Putamen (tissue), 1 donor: ENCODE results near the gene RASL11A.
"Not testable (repeated sequence)": the region's sequence is repeated elsewhere in the genome, so short reads cannot be mapped to it uniquely, and the experiment has no call there.

Source experiments
- DNase-seq: peaks from one replicate; pipeline ENCODE4 v3.0.0-alpha.2; 2016; ENCODE audit warnings: low spot score

Gene RASL11A, protein sequence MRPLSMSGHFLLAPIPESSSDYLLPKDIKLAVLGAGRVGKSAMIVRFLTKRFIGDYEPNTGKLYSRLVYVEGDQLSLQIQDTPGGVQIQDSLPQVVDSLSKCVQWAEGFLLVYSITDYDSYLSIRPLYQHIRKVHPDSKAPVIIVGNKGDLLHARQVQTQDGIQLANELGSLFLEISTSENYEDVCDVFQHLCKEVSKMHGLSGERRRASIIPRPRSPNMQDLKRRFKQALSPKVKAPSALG

DNA sequence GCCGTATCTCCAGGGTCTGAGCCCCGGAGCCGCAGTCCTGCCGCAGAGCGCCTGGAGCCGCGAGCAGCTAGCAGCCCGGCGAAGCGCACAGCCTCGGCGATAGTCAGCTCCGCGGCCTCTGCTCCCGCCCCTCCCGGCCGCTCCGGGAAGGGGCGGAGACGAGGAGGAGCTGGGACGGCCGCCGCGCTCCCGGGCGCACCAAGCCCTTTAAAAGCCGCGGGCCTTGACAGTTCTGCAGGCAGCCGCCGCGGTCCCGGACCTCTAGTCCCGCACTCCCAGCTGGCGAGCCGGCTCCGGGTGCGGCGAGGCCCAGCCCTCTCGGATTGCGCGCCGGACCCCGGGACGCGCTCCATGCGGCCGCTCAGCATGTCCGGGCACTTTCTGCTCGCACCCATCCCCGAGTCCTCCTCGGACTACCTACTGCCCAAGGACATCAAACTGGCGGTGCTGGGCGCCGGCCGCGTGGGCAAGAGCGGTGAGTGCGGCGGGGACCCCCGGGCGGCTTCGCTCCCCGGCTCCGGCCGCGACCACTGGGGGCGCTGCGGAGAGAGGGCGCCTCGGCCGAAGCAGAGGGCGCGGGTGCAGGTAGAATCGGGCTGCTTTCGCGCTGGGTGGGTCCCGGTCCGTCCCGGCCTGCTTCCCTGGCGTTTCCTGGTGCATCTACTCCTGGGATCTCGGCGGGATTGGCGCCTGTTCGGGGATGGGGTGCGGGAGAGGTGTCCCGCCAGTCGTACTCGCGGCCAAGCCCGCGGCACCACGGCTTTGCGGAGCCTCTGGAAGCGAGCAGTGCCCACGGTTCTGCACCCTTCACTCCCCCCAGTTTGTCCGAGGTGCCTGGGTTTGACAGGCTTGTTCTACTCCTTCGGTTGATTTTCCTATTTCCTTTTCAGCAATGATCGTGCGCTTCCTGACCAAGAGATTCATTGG lies at the start of gene RASL11A:
TSS of gene RASL11A (plus strand) at position 237 of the 927 bp plus-strand sequence. CDS start at position 352, 115 bp downstream.
- peak; percentile 88 for DNase-seq

DNA sequence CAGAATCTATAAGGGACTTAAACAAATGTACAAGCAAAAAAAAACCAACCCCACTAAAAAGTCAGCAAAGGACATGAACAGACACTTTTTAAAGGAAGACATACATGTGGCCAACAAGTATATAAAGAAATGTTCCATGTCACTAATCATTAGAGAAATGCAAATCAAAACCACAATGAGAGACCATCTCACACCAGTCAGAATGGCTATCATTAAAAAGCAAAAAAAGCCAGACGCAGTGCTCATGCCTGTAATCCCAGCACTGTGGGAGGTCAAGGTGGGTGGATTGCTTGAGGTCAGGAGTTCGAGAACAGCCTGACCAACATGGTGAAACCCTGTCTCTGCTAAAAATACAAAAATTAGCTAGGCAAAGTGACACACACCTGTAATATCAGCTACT lies 48.5 kb upstream of the RASL11A start:
- DNase-seq: not testable (repeated sequence)

DNA sequence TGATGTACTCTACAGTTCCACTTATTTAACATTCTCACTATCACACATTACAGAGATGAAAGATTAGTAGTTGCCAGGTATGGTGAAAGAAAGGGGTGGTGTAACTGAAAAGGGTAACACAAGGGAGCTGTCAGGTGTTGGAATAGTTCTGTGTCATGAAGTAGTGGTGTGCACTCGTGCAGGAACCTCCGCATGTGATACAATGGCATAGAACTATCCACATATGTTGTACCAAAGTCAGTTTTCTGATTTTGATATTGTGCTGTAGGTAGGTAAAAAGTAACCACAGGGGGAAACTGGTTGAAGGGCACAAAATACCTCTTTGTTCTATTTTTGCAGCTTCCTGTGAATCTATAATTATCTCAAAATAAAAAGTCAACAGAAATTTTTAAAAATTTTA lies 43.6 kb upstream of the RASL11A start:
- no peak for DNase-seq

DNA sequence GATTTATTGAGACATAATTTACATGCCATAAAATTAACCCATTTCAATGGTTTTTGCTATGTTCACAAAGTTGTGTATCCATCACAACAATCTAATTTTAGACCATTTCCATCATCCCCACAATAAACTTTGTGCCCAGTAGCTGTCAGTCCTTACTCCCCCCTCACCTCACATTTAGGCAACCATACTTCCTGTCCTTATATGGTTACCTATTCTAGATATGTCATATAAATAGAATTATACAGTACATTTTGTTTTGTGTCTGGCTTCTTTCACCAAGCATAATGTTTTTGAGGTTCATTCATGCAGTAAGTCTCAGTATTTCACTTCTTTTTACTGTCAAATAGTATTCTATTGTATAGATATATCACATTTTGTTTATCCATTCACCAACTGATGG lies 42.5 kb upstream of the RASL11A start:
- DNase-seq: no peak

DNA sequence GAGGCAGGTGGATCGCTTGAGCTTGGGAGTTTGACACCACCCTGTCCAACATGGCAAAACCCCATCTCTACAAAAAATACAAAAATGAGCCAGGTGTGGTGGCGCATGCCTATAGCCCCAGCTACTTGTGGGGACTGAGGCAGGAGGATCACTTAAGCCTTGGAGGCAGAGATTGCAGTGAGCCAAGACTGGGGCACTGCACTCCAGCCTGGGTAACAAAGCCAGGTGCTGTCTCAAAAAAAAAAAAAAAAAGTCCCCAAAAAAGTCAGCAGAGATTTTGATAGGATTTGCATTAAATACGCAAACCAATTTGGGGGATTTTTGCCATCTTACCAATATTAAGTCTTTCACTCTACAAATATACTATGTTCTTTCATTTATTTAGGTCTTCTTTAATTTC lies 41.0 kb upstream of the RASL11A start:
- no peak for DNase-seq

DNA sequence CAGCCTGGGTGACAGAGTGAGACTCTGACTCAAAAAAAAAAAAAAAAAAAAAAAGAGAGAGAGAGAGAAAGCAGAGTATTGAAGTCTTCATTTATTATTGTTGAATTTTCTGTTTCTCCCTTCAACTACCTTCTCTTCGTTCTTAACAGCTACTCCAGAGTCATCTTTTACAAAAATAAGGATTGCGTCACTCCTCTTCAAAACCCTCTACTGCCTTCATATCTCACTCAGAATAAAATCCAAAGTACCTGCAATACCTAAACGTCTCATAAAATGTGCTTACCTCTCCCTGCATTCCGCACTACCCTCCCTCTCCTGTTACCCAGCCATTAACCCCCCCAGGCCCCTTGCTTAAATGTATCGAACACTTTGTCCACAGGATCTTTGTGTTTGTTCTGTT lies 36.7 kb upstream of the RASL11A start:
- DNase-seq: no peak

DNA sequence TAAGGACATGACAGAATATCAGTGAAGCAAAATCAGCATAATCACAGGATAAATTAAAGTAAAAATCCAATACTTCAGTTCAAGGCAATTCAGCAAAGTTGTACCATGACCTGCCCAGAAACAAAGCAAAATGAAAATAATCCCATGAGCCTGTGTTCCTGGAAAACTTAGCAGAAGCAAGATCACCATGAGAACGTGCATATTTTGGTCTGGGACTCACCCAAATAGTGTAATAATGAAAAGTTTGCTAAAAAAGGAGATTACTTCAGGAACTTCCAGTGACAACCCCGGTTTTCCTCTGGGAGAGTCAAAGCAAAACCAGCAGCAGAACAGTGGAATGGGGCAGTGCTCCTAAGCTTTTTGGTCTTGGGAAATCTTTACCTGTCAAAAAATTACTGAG lies 34.2 kb upstream of the RASL11A start:
- DNase-seq: no peak

DNA sequence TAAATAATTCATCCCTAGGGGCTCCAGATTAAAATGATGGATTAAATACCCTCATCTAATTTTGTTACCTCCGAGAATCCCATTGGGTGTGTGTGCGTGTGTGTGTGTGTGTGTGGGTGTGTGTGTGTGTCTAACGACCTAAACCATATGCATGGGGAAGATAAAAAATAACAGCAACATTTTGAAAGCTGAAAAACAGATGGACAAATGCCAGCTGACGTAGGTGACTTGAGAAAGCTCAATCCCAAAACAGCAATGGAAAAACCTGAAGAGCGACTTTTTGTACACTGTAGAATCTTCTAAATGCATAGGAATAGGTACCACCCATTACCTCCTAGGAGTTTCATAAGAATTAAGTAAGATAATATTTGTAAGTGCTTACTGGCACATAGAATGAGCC lies 27.9 kb upstream of the RASL11A start:
- DNase-seq: no peak

DNA sequence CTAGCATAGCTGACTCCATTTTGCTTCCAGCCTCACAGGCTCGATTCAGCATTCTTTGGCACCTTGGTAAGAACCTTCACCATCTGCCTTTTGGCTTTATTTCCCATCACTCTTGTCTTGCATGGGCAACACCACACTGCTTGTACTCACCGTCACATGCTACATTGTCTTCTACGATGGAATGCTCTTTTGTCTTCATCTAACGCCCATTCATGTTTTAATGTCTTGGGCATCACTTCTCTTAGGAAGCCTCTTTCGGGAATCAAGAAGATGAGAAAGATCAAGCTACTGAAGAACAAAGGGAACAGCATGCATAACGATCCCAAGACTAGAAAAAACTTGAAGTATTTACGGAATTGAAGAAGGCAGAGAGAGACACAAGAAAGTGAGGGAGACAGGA lies 25.0 kb upstream of the RASL11A start:
- no peak for DNase-seq

DNA sequence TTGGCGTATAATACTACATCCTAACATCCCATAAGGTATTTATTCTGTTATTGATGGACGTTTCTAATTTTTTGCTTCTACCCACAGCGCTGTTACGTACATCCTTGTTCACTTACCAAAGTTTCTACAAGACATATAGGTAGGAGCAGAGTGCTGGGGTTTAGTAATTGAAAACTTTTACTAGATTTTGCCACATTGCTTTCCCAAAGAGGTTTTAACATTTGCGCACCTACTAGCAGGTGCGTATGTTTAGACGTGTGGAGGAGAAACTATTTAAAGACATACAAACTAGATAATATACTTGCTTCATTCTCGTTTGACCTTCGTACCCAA lies 19.8 kb upstream of the RASL11A start:
- no peak for DNase-seq

DNA sequence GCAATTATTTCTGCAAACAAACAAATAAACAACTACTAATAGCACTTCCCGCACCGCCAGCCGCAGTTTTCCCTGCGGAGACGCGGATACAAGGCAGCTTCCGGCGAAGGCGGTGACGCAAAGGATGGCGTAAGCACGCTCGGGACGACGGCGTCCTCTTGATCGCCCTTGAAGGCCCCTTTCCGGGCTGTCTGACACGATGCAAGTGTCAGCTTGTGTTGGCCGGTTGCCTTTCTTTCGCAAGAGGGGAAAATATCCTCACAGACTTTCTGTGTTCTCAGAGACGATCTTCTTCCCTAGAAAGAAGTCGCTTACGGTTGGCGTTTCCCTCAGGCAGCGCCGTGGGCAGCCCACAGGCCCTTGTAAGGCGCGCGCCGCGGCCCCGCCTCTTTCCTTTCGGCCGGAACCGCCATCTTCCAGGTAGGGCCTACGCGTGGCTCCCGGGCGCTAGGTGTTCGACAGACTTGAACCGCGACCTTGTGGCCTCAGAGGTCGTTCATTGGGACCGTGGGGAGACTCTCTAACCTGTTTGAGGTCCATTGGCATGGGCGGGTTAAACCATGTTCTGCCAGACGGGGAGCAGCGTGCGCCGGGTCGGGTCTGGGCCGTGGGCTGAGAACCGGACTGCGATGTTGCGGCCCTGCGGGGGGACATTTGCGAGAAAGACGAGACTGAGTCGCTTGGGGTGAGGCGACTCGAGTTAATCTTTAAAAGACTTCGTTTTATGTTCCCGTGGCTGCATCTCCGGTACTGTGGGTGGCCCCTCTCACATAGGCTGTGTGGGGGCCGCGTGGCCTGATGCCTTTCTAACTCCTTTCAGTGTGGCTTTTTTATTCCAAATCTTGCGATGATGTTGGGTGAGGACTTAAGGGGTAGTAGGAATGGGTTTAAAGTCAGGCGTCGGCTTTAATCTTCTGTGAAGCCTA lies 19.2 kb upstream of the RASL11A start, which contains the start of gene RPL21:
TSS of gene RPL21 (plus strand) at position 393 of the 926 bp plus-strand sequence. CDS start 2,219 bp downstream, outside the sequence.
- DNase-seq: peak; percentile 97

DNA sequence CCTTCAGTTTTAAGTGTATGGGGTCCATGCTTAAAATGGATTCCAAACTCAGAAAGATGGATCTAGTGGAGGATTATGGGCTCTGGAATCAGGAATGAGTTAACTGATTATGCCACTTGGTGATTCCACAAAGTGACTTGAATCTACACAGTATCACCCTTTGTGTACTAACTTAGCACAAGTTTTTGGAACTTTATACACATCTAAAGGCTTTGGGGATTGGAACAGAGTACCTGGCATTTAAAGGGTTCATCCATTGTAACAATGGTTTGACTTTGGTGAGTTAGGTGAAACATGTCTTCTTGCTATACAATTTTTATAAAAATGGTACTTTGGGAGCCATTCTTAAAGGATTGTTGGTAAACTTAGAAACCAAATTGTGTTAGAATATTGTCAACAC lies 18.2 kb upstream of the RASL11A start:
- no peak for DNase-seq

DNA sequence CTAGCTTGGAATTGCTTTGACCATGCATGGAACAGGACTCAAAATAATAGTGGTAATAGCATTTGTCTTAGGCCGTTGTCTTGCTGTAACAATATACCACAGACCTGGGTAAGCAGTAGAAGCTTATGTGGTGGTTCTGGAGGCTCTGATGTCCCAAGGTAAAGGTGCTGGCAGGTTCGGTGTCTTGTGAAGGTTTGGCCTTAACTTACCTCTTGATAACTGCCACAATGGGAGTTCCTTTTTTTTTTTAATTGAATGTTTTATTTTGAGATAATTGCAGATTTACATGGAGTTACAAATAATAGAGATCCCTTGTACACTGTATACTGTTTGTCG lies 13.4 kb upstream of the RASL11A start:
- DNase-seq: no peak

DNA sequence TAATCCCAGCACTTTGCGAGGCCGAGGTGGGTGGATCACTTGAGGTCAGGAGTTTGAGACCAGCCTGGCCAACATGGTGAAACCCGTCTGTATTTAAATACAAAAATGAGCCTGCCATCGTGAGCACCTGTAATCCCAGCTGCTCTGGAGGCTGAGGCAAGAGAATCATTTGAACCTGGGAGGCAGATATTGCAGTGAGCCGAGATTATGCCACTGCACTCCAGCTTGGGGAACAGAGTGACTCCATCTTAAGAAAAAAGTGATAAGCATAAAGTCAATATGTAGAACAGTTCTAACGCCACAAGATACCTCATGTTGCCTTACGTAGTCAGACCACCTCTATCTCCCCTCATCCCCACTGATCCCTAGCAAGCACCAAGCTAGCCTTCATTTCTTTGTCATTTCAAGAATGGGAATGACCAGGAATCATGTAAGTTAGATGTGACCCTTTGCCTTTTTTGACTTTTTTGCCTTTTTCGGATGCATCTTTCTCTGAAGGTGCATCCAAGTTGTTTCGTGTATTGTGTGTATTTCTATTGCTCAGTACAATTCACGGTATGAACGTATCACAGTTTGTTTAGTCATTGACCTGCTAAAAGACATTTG lies 12.9 kb upstream of the RASL11A start:
- DNase-seq: no peak

DNA sequence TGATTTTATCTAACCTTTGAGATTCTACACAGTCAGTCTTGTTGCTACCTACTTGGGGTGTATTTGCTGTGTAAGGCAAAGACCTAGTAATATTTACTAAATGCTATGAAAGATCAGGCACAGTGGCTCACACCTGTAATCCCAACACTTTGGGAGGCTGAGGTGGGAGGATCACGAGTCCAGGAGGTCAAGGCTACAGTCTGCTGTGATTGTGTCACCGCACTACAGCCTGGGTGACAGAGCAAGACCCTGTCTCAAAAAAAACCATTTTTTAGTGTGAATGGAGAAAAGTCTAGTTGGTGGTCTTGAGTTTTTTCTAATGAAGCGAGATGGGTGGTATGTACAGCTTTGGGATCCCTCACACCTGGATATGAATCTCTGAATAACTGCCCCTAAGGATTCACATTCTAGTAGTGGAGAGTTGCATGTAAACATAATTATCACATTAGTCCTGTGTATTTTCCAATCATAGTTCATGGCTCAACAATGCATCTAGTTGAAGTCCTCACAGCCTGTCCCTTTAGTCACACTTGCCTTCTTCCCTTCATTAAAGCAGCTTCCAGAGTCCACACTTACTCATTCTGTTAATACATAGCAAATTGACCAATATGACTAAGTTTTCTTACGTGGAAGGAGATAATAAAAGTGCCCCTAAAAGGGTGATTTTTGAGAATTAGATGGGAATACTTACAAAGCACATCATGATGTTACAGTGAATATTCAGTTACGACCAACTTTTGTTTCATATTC lies 11.8 kb upstream of the RASL11A start:
- no peak for DNase-seq

DNA sequence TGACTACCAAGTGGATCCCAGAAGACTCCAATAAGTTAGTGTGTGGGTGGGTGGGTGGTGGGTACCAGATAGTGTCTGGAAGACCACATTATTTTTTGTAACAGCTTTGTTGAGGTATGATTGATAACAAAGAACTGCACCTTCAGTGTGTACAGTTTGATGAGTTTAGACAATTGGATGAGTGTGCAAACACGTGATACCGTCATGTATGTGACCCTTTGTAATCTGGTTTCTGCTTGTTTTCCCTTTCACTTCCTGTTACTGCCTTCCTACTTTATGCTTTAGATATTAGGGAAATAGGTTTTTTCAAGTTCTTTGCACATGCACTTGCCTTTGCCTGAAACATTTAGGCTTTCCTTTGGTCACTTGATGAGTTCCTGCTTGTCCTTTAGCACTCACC lies 10.8 kb upstream of the RASL11A start:
- DNase-seq: no peak

DNA sequence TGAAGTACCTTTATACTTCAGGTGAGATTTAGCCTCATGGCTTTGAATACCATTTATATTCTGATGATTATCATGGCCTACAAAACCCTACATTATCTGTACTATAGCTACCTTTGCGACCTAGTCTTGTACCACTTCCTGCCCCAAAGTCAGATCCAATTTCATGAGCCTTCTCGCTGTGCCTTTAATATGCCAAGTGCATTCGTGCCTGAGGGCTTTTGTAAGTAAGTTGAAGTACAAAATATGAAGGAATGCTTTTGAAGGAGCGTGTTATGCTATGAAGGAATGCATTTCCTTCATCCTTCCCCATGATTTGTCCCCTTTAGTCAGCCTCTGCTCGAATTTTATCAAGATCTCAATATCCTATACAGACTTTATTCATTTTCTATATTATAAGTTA lies 9.2 kb upstream of the RASL11A start:
- no peak for DNase-seq

DNA sequence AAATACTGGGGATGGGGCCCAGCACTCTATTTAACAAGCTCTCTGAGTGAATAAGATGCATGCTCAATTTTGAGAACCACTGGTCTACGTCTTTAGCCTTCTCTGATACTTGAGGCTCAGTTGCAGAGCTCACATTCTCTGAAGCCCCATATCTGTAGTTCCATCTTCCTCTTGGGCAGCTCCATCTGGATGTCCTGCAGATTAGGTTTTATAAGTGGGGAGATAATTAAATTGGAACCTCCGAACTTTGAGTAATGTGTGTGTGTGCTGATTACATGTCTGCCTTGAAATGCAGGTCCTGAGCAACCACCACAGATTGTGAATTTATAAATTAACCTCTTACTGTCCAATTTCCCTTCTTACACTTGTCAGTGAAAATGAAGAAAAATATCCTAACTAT lies 7.2 kb upstream of the RASL11A start:
- no peak for DNase-seq

DNA sequence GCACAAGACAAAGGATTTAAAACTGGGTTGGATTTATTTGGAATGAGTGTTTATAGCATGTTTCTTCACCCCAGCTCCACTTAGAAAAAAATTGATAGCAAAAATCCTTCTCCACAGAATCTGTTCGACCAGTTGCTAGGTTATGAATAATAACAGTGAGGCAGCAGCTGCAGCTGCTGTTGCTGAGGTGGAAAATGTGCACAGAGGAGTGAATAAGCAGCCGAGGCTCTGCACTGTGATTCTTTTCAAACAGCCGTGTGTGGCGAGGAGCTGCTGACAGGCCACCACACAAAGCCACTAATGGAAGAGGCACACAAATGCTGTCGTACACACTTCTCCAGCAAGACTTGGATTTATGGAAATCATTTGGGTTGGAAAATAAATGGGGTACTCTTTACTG lies 6.4 kb upstream of the RASL11A start:
- peak; percentile 62 for DNase-seq

DNA sequence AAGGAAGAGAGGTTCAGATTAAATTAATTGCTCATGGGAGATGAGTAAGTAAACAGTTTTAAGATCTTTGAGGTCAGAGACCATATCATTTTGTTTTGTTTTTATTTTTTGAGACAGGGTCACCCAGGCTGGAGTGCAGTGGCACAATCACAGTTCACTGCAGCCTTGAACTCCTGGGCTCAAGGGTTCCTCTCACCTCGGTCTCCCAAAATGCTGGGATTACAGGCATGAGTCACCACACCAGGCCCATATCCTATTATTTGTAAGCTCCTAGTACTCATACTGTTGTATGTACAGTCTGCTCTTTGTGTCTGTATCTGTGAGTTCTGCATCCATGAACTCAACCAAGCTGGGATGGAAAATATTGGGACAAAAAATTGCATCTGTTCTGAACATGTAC lies 6.0 kb upstream of the RASL11A start:
- no peak for DNase-seq

DNA sequence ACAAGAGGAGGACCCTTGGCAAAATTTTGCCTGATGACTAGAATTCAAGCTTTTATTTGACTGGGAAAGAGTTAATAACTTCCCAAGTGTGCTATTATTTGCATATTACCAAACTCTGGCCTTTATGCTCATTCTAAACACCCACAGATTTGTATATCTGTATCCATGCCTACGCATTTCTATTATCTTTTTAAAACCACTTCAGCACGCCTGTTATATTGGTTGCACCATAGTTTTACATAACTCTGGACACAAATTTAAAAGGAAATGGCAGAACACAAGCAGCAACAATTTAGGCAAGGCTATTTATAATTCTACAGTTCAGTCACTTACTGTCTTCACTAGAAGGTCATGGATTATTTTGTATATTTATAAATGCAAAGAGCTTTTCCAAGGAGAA lies 3.7 kb upstream of the RASL11A start:
- no peak for DNase-seq
